ENCODE data around the gene KRTAP10-5. TPM values are rescaled to one million over a fixed set of nuclear protein-coding genes. Genes with fewer than 3 reads are reported as not detected.

Gene KRTAP10-5
- total and polyA plus RNA-seq, 12 donors = not detected

DNA sequence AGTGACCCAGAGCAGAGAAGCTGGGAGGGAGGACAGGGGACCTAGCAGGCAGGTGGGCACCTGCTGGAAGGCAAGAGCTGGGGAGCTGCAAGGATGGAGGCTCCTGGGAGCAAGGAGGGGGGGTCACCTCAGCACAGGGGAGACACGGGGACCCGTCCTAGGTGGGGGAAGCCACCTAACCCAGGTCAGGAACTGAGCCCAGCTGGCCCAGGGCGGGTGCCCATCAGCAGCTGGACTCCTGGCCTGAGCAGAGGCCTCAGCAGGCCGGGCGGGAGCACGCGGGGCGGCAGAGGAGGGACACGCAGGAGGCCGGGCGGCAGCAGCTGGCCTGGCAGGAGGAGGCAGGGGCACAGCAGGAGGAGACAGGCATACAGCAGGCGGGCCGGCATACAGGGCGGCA lies 41.4 kb downstream of the KRTAP10-5 start:
- no peaks in the 10 kb centered on the region for H3K27me3 ChIP-seq
- H3K4me1 ChIP-seq (replicated peaks in 1 of 2) = no peaks in the 10 kb centered on the region
- no peak for DNase-seq
- H3K36me3 ChIP-seq (replicated peaks in 1 of 2) = no peaks in the 10 kb centered on the region
- intact Hi-C loops (cut with DNase I) = no loop called here
- TF ChIP-seq, protein P1, sequence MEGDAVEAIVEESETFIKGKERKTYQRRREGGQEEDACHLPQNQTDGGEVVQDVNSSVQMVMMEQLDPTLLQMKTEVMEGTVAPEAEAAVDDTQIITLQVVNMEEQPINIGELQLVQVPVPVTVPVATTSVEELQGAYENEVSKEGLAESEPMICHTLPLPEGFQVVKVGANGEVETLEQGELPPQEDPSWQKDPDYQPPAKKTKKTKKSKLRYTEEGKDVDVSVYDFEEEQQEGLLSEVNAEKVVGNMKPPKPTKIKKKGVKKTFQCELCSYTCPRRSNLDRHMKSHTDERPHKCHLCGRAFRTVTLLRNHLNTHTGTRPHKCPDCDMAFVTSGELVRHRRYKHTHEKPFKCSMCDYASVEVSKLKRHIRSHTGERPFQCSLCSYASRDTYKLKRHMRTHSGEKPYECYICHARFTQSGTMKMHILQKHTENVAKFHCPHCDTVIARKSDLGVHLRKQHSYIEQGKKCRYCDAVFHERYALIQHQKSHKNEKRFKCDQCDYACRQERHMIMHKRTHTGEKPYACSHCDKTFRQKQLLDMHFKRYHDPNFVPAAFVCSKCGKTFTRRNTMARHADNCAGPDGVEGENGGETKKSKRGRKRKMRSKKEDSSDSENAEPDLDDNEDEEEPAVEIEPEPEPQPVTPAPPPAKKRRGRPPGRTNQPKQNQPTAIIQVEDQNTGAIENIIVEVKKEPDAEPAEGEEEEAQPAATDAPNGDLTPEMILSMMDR (IDR thresholded peaks at IDR 0.05) = no peak
- TF ChIP-seq POLR2A (IDR thresholded peaks at IDR 0.05) = no peak
- no peak overlapping the region for H3K27ac ChIP-seq
- no peak overlapping the region for H3K4me3 ChIP-seq
- H3K9me3 ChIP-seq (replicated peaks in 1 of 3) = no peaks in the 10 kb centered on the region
- 53 to 79% (median 75%) methylated on average over 12 to 14 of the region's 14 CpGs for WGBS, 4 donors

DNA sequence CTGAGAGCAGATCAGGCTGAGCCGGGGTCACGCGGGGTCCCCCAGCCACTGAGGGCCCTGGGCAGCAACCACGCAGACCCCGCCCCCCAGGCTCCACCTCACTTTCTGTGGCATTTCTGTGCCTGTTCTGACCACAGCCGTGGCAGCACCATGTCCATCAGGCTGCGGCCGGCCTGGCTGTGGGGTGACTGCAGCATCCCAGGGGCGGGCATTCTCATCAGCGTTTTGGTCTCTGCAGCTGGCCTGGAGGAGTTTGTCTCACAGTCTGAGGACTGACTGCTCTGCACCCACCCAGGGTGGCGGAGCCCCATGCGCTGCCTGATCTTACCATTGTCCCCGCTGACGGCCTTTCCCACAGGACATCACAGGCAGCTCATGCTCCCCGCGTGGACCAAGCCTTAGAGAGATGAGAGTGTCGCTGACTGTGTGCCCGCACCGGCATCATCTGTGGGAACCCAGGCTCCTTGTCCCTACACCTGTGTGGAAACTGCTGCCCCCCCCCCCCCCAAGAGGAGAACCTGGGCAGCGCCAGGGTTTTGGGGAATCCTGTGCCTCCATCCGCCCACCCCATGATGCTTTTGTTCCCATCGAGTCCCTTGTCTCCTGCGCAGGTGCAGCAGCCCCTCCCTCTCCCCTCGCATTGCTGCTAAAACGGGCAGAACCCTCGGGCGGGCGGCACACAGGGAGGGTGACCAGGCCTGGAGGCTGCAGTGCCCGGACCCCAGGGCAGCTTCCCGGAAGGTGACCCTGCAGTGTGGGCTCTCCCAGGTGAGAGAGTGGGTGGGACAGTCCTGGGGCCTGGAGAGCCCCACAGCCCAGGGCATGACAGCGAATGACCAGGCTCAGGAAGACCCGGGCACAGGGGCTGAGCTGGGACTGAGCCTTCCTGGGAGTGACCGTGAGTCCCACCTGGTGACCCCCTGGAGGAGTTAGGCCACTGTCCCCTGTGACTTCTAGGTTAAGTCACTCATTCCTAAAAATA lies 42.2 kb downstream of the KRTAP10-5 start:
- Histone ChIP-seq H3K36me3 (replicated peaks in 1 of 2) (no peaks in the 10 kb centered on the region), H3K27ac (no peak overlapping the region), H3K9me3 (replicated peaks in 1 of 3) (no peaks in the 10 kb centered on the region), H3K27me3 (no peaks in the 10 kb centered on the region), H3K4me1 (replicated peaks in 1 of 2) (no peaks in the 10 kb centered on the region), H3K4me3 (no peak overlapping the region)
- DNase-seq = peak in 1 of 7 donors; percentile 31
- TF ChIP-seq, protein P1 (IDR thresholded peaks at IDR 0.05) = no peak
- TF ChIP-seq POLR2A (IDR thresholded peaks at IDR 0.05) = no peak
- intact Hi-C loops (cut with DNase I) = no loop called here
- 87 to 91% (median 90%) methylated on average over 18 to 33 of the region's 33 CpGs for WGBS, 4 donors

DNA sequence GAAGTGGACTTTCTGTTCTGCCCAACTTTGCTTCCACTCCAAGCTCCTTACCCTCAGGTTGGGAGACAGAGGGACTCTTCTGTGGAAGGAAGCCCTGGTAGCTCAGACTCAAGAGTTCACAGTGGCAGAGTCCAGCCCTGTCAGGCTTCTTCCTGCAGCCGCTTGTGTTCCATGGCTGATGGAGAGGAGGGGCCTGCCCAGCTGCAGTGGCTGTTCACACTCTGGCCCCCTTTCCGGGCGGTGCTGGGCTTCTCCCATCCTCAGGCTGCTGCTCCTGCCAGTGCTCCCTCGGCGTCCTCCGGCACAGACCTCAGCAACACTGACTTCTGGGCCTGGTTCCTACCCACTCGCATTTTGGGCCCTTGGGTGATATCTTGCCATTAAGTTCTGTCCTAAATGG lies 44.4 kb downstream of the KRTAP10-5 start:
- Histone ChIP-seq H3K4me3 (no peak overlapping the region), H3K4me1 (replicated peaks in 1 of 2) (no peaks in the 10 kb centered on the region), H3K27me3 (no peaks in the 10 kb centered on the region), H3K36me3 (replicated peaks in 1 of 2) (no peaks in the 10 kb centered on the region), H3K27ac (no peak overlapping the region), H3K9me3 (replicated peaks in 1 of 3) (no peaks in the 10 kb centered on the region)
- peak in 1 of 7 donors; percentile 1 for DNase-seq
- TF ChIP-seq POLR2A (IDR thresholded peaks at IDR 0.05) = no peak
- TF ChIP-seq, protein P1 (IDR thresholded peaks at IDR 0.05) = no peak
- WGBS, 4 donors = 50 to 71% (median 61%) methylated on average over 7 of the region's 7 CpGs
- intact Hi-C loops (cut with DNase I) = no loop called here

DNA sequence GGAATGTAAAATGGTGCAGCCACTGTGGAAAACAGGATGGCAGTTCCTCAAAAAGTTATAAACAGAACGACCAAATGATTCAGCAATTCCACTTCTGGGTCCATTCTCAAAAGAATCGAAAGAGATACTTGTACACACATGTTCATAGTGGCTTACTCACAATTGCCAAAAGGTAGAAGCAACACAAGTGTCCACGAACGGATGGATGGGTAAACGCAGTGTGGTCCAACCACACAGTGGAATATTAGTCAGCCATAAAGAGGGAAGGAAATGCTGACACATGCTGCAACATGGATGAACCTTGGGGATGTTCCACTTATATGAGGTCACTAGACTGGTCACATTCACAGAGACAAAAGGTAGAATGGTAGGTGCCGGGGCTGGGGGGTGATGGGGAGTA lies 45.7 kb downstream of the KRTAP10-5 start:
- Histone ChIP-seq H3K4me3 (no peak overlapping the region), H3K27ac (no peak overlapping the region), H3K4me1 (replicated peaks in 1 of 2) (no peaks in the 10 kb centered on the region), H3K9me3 (replicated peaks in 1 of 3) (no peaks in the 10 kb centered on the region), H3K36me3 (replicated peaks in 1 of 2) (no peaks in the 10 kb centered on the region), H3K27me3 (no peaks in the 10 kb centered on the region)
- no peak for TF ChIP-seq POLR2A (IDR thresholded peaks at IDR 0.05)
- DNase-seq = peak in 1 of 7 donors; percentile 5
- WGBS, 4 donors = 87 to 99% (median 91%) methylated on average over 6 of the region's 6 CpGs
- intact Hi-C loops (cut with DNase I) = no loop called here

Data from adrenal gland (tissue), 12 donors.